ENCODE measurements around the gene TMEM236.

- no peak for TF ChIP-seq CTCF (IDR thresholded peaks at IDR 0.05)
- TF ChIP-seq POLR2A (IDR thresholded peaks at IDR 0.05): no peak
- TF ChIP-seq EP300 (IDR thresholded peaks at IDR 0.05): no peak
- no peak for TF ChIP-seq POLR2AphosphoS5 (IDR thresholded peaks at IDR 0.05)
Measured at GRCh38 chr10:17768957-17769356, 17.0 kb downstream of the TMEM236 start.

Data from sigmoid colon (tissue), 4 donors.